Hepatocyte (in vitro differentiated cells): Measurements from ENCODE around the gene C6. TPM values are rescaled to one million over a fixed set of nuclear protein-coding genes. Genes with fewer than 3 reads are reported as not detected.
"Not testable (repeated sequence)": the region's sequence is repeated elsewhere in the genome, so short reads cannot be mapped to it uniquely, and the experiment has no call there.

ENCODE experiments used
- DNase-seq: peaks from one replicate; pipeline ENCODE4 v3.0.0-alpha.2; 2016; ENCODE audit warnings: low spot score
- H2AFZ ChIP-seq: fragments of 200-600 bp; sonication (generic); 2 replicates; pipeline ENCODE4 v1.6.0; 2016; ENCODE audit warnings: antibody characterized with exemption, mild to moderate bottlenecking
- H3K27ac ChIP-seq: fragments of 200-600 bp; sonication (generic); 2 replicates; pipeline ENCODE4 v1.5.1; 2016; ENCODE audit warnings: mild to moderate bottlenecking
- H3K27me3 ChIP-seq: fragments of 200-600 bp; sonication (generic); 2 replicates; pipeline ENCODE4 v1.6.1; 2016
- H3K36me3 ChIP-seq: fragments of 200-600 bp; sonication (generic); replicated peaks from 2 replicates; pipeline ENCODE4 v1.5.1; 2016; ENCODE audit warnings: low read depth; ENCODE audit not compliant: insufficient read depth
- H3K4me1 ChIP-seq: fragments of 200-600 bp; sonication (generic); 2 replicates; pipeline ENCODE4 v1.5.1; 2016; ENCODE audit warnings: mild to moderate bottlenecking, moderate library complexity; ENCODE audit not compliant: insufficient read depth
- H3K4me2 ChIP-seq: fragments of 200-600 bp; sonication (generic); 2 replicates; pipeline ENCODE4 v1.6.0; 2016
- H3K4me3 ChIP-seq: fragments of 200-600 bp; sonication (generic); 2 replicates; pipeline ENCODE4 v1.5.1; 2016; ENCODE audit warnings: mild to moderate bottlenecking
- H3K79me2 ChIP-seq: fragments of 200-600 bp; sonication (generic); 2 replicates; pipeline ENCODE4 v1.6.0; 2017; ENCODE audit warnings: mild to moderate bottlenecking
- H3K9me2 ChIP-seq: fragments of 200-600 bp; sonication (generic); replicated peaks from 2 replicates; pipeline ENCODE4 v1.6.0; 2017; ENCODE audit warnings: mild to moderate bottlenecking; ENCODE audit not compliant: insufficient read depth
- H3K9me3 ChIP-seq: fragments of 200-600 bp; sonication (generic); 2 replicates; pipeline ENCODE4 v1.5.1; 2016; ENCODE audit warnings: low read depth, mild to moderate bottlenecking
- H4K20me1 ChIP-seq: fragments of 200-600 bp; sonication (generic); 2 replicates; pipeline ENCODE4 v1.6.0; 2016; ENCODE audit warnings: mild to moderate bottlenecking; ENCODE audit not compliant: insufficient read depth, poor library complexity, severe bottlenecking
- CTCF ChIP-seq: fragments of 200-600 bp; sonication (generic); IDR thresholded peaks from 2 replicates; pipeline ENCODE4 v1.5.1; 2016; ENCODE audit warnings: antibody characterized with exemption, mild to moderate bottlenecking; ENCODE audit not compliant: poor library complexity
- EZH2 ChIP-seq: fragments of 200-600 bp; sonication (generic); IDR thresholded peaks from 2 replicates; pipeline ENCODE4 v1.6.1; 2016; ENCODE audit warnings: antibody characterized with exemption, mild to moderate bottlenecking, borderline replicate concordance
- EZH2phosphoT487 ChIP-seq: fragments of 200-600 bp; sonication (generic); IDR thresholded peaks from one replicate; pipeline ENCODE4 v1.6.1; 2018; ENCODE audit warnings: antibody characterized with exemption, mild to moderate bottlenecking, low read depth, moderate library complexity; ENCODE audit not compliant: unreplicated experiment, severe bottlenecking
- WGBS: methylation state at CpG from one replicate; pipeline ENCODE4 v1.1.6; 2016; ENCODE audit warnings: low lambda C conversion rate; ENCODE audit errors: missing lambda C conversion rate; 5-methylcytosine and 5-hydroxymethylcytosine counted together
- polyA plus RNA-seq: library from polyadenylated mRNA; unstranded; fragments of >200 nt; fragmentation: Nextera tagmentation; extraction: Ambion mirVana; gene quantifications from 2 replicates; pipeline ENCODE4 v1.2.1, GENCODE V29; 2016
- total RNA-seq: library from RNA; depleted of rRNA; stranded (reverse); fragments of >200 nt; gene quantifications from 2 replicates; pipeline ENCODE4 v1.2.3, GENCODE V29; 2014

Gene C6
- total and polyA plus RNA-seq, 2 experiments from 2014 or later, result 16.2 to 37.2 TPM

DNA sequence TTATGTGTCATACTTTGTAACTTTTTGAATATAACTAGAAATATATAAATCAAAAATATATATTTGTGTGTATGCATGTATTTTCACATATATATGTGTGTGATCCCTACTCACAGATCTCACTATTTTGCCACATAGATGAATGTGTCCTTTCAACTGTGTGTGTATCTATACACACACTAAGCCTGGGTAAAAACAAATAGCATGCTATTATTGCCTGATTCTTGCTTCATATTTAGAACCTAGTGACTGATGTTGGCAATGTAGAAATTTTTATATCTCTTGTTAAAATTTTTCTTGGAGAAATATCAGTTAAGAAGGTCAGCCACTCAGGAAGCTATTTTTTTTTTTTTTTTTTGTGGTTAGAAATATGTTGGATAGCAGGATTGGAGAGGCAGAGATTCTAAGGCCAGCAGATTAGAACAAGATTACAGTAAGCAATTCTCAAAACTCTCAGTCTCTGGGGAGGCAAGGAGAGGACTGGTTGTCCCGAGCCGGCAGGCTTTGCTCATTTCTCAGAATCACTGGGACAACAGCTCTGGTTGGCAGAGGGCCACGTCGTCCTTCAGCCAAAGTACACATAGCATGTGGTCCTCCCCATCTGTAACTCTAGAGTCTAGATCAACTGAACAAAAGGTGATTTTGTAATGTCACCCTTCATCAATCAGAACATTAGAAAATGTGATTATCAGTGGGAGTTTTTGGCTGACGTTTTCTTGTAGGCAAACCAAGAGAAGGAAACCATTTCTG is 19.7 kb downstream of the C6 start:
- H4K20me1 ChIP-seq, result no peaks in the 10 kb centered on the region
- H3K79me2 ChIP-seq, result no peaks in the 10 kb centered on the region
- TF ChIP-seq CTCF (no peak), EZH2phosphoT487 (no peak)
- H3K36me3 ChIP-seq, result no peaks in the 10 kb centered on the region
- H2AFZ ChIP-seq, result no peak overlapping the region
- H3K27ac ChIP-seq, result no peak overlapping the region
- DNase-seq, result peak; percentile 60
- no peaks in the 10 kb centered on the region for H3K4me1 ChIP-seq
- 69% methylated on average over 5 of the region's 5 CpGs for WGBS
- H3K9me2 ChIP-seq, result no peaks in the 10 kb centered on the region
- H3K27me3 ChIP-seq, result no peaks in the 10 kb centered on the region
- H3K4me3 ChIP-seq, result no peak overlapping the region
- H3K9me3 ChIP-seq, result no peaks in the 10 kb centered on the region
- H3K4me2 ChIP-seq, result no peak overlapping the region

DNA sequence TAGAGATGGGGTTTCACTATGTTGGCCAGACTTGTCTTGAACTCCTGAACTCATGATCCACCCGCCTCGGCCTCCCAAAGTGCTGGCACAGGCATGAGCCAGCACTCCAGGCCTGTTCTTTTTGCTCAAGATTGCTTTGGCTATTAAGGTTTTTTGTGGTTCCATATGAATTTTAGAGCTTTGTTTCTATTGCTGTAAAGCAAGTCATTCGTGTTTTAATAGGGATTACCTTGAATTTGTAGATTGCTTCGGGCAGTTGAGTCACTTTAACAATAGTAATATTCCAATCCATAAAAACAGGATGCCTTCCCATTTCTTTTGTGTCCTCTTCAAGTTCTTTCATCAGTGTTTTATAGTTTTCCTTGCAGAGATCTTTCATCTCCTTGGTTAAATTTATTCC is 22.1 kb downstream of the C6 start:
- no peak for DNase-seq
- Histone ChIP-seq H4K20me1 (no peaks in the 10 kb centered on the region), H3K27ac (no peak overlapping the region), H3K9me2 (no peaks in the 10 kb centered on the region), H3K4me2 (no peak overlapping the region), H2AFZ (no peak overlapping the region), H3K36me3 (no peaks in the 10 kb centered on the region), H3K4me1 (no peaks in the 10 kb centered on the region), H3K79me2 (no peaks in the 10 kb centered on the region), H3K9me3 (no peaks in the 10 kb centered on the region), H3K27me3 (no peaks in the 10 kb centered on the region), H3K4me3 (no peak overlapping the region)
- WGBS, result 66% methylated on average over 4 of the region's 4 CpGs
- no peak for TF ChIP-seq EZH2phosphoT487
- no peak for TF ChIP-seq CTCF
- no peak for TF ChIP-seq EZH2

- TF ChIP-seq EZH2 (no peak), EZH2phosphoT487 (no peak), CTCF (no peak)
- Histone ChIP-seq H4K20me1 (no peaks in the 10 kb centered on the region), H2AFZ (no peak overlapping the region), H3K79me2 (no peaks in the 10 kb centered on the region), H3K9me3 (no peaks in the 10 kb centered on the region), H3K4me1 (peaks cover 40% of the 10 kb centered on the region), H3K27me3 (no peaks in the 10 kb centered on the region), H3K4me3 (no peak overlapping the region), H3K36me3 (no peaks in the 10 kb centered on the region), H3K27ac (no peak overlapping the region), H3K4me2 (no peak overlapping the region), H3K9me2 (no peaks in the 10 kb centered on the region)
- WGBS, result 90% methylated on average over 1 of the region's 1 CpG
- no peak for DNase-seq
Measured at GRCh38 chr5:41186143-41186542, 27.2 kb downstream of the C6 start.

DNA sequence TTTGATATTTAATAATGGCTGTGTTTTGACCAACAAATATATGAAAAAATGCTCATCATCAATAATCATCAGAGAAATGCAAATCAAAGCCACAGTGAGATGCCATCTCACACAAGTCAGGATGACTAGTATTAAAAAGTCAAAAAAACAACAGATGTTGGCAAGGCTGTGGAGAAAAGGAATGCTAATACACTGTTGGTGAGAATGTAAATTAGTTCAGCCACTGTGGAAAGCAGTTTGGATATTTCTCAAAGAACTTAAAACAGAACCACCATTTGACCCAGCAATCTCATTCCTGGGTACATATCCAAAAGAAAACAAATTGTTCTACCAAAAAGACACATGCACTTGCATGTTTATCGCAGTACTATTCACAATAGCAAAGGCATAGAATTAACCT is 30.0 kb downstream of the C6 start:
- not testable (repeated sequence) for H4K20me1 ChIP-seq, H2AFZ ChIP-seq, H3K9me2 ChIP-seq, DNase-seq, H3K36me3 ChIP-seq, H3K27me3 ChIP-seq, H3K4me3 ChIP-seq, H3K79me2 ChIP-seq, H3K9me3 ChIP-seq
- Histone ChIP-seq H3K4me1 (peaks cover 40% of the 10 kb centered on the region), H3K4me2 (peak overlapping the region; percentile 14), H3K27ac (peak overlapping the region; percentile 48)
- WGBS, result 71% methylated on average over 1 of the region's 1 CpG
